Activated CD4-positive, alpha-beta T cell treated with anti-CD3 and anti-CD28 coated beads, Interleukin-2, amount 50 U/mL, for 1 hour (primary cell): ENCODE data around the gene MUC2.

Experiments used
- DNase-seq: peaks from one replicate; pipeline ENCODE4 v3.0.0-alpha.2; 2020

Gene MUC2

DNA sequence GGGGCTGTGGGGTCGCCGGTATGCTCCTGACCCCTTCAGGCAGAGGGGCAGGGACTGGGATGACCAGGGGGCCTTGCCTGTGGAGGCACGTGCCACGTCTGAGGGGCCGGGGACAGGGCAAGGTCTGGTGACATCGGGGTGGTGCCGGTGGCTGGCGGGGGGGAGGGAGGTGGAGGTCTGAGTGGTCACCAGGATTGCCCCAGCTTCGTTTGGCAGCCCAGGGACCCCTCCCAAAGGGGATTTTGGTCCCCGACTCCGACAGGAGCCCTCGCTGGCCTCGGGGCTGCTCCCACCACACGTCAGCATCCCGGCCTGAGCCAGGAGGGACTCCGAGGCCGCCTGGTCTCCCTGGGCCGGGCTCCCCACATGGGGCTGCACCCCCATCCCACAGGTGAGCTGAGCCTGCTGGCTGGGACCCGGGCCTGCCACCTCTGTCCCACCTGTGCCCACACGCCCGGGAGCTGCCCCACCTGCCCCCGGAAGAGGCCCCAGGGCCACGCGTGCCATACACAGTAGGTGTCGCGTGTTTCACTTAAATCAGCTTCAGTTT lies 37.1 kb upstream of the MUC2 start:
- DNase-seq: no peak

DNA sequence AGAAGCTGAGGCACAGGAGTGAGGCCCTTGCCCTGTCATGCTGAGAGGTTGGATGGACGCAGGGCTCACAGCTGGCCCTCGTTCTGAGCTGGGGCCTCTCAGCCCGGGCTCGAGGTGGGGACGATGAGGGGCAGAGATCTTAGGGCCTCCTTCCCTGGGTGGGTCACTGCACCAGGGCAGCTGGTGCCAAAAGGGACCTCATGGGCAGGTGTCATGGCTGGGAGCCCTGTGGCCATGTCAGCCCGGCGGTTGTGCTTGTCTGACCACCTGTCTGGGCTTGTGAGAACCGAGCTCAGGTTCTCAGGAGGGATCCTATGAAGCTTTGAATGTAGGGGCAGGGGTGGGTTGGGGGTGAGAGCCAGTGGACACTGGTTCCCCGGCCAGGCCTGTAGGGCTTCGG lies 36.3 kb upstream of the MUC2 start:
- DNase-seq: no peak

DNA sequence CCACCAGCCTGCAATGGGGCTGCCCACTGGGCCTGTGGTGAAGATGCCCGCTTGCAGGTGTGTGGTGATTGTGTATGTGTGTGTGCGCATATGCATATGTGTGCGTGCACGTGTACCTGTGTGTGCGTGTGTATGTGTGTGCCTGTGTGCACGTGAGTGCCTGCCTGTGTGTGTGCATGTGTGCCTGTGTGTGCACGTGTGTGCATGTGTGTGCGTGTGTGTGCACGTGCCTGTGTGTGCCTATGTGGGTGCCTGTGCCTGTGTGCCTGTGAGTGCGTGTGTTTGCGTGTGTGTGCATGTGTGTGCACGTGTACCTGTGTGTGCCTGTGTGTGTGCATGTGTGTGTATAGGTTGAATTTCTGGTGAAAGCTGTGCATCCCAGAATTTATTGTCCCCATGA lies 35.8 kb upstream of the MUC2 start:
- no peak for DNase-seq

DNA sequence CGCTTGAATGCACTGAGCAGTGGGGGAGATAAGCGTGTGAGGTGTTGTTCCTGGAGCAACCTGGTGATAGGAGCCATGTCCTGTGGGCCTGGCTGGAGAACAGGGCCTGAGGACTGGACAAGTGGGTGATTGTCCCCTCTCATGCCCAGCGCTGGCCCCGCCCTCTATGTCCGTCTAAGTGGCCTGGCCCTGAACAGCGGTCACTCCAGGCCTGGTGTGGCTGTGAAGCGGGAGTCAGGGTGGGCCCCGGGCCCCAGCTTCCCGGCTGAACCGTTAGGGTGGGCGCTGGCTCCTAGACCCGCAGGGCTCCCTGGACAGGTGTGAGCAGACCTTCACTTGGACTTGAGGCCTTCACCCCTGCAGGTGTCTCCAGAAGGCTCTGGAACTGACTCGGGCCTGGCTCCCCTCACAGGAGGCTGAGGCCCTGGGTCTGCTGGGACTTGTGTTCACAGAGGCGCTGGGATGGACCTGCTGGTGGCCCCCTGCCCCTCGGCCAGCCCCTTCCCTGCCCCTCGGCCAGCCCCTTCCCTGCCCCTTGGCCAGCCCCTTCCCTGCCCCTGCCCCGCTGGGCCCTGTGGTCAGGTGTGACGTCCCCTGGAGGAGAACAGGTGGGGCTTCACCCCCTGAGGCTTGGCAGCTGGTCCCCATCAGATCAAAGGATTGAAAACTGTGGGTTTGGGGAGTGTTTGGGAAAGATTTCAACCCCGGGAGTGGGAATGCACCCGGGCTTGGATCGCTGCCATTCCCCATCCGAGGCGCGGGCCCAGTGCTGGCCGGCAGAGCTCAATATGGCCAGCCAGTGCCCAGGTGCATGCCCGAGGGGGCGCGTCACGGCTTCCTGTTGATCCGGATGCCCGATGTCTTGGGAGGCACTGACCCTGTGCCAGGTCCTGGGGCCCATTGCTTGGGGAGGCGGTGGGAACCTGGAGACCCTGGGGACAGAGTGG lies 34.9 kb upstream of the MUC2 start:
- no peak for DNase-seq

DNA sequence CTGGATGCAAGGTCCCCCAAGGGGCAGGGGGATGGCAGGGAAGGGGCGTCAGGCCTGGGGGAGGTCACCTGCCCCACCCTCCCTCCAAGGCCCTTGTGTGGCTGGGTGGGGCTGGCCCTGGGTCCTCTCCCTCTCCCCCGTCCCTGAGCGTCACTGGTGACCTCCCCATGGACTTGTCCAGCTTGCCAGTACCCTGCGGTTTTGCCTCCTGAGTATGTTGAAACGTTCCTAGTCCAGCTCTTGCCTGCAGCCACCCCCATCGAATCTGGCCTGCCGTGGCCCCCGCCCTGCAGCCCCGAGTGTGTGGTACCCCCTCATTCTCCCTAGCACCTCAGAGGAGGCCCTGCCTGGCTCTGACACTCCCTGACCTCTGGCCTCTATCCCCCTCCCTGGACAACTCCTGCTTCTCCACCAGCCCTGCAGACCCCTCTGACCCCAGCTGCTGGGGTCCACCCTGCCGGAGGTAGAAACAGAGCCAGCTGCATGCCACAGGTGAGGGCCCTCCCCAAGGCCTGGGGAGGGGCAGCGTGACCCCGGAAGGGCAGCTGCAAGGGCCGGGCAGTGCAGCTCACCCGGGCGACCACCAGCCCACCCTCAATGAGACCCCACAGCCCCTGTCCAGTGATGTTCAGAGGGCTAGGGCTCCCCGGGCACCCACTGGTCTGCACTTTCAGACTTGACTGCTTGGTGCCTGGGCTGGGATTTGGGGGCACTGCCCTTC lies 34.1 kb upstream of the MUC2 start:
- no peak for DNase-seq

DNA sequence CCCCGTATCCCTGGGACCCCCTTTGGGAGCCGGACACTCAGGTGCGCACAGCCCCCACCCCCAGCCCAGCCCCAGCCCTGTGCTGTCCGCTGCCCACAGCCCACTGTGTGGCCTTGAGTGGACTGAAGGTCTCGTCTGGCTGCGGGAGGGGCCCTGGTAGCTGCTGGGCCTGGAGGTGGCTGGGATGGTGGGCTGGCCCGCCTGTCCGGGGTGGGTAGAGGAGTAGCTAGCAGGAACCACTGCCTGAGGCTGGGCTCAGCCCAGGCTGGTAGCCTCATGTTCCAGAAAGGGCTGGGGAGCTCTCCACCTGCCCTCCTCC lies 33.6 kb upstream of the MUC2 start:
- DNase-seq: no peak

DNA sequence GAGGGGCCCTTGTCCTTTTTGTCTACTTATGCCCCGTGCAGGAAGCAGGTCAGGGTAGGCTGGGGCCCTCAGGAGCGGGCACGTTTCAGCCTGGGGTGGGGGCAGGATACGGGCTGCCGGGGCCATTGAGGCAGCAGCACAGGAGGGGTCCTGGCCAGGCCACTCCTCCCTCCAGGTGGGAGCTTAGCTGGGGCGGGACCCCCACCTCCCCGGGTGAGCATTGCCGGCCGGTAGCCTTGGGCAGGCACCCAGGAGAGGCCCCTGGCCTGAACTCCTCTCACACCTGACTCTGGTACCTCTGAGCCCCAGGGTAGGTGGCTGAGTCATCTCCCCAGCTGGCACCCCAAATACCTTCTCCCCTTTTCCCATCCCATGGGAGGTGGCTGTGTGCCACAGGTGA lies 33.2 kb upstream of the MUC2 start:
- no peak for DNase-seq

DNA sequence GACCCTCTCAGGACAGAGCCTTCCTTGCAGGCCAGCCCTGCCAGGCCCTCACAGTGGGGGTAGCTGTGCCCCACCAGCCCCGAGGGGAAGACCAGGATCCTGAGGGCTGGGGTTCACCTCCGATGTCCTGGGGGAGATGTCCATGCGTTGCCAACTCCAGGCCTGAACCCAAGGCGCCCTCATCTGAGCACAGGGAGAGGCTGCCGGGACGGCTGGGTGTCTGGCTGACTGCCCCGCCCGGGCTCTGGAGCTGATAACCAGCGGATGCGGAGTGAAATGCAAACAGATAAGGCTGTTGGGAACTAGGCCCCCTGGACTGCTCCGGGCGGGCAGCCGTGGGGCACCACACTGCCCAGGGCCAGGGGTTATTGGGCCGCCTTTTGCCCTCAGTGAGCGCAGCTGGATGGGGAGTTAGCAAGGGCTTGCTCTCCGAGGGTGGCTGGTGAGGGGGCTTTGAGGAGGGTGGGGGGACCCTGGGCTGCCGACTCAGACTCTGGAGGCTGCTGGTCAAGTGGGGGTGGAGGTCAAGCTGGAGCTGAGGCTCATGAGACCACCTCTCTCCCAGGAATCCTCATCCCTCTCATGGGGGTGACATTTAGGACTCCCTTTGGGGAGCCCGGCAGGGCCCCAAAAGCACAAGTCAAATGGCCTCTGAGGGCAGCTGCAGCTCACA lies 32.6 kb upstream of the MUC2 start:
- no peak for DNase-seq

DNA sequence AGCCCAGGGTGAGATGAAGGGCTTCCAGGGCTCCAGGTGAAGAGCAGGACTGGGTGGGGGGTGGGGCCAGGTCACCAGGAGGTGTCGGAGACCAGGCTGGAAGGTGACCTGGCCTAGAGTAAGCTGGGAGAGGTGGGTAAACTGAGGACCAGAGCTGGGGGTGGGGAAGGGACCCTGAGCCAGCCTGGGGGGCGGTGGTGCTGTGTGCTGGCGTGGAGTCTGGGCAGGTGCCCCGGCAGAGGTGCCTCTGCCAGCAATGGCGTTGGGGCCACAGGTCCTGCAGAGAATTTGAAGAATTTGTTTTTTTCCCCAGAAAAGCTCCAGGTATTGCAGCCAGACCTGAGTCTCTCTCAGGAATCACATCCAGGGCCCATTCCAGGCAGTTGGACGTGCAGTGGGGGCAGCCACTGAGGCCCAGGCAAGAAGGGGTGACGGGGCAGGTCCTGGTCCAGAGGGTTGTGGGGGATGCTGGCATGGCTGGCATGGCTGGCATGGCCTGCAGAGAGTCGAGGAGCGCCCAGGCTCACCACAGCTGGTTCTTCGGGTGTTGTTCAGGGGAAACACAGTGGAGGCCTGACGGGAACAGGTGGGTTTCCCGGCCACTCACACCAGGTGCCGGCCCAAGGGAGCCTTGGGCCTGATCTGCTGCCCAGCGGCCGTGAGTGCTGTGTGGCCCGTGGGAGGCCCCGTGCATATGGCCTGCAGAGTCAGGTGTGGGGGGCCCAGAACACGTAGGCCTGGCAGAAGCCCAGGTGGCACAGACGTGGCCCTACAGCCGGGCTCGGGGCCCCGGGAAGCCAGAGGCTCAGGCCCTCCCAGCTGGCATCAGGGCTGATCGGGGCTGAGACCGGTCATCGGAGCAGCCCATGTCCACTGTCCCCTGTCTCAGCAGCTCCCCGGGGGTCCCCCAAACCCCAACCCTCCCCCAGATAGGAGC lies 31.8 kb upstream of the MUC2 start:
- no peak for DNase-seq

DNA sequence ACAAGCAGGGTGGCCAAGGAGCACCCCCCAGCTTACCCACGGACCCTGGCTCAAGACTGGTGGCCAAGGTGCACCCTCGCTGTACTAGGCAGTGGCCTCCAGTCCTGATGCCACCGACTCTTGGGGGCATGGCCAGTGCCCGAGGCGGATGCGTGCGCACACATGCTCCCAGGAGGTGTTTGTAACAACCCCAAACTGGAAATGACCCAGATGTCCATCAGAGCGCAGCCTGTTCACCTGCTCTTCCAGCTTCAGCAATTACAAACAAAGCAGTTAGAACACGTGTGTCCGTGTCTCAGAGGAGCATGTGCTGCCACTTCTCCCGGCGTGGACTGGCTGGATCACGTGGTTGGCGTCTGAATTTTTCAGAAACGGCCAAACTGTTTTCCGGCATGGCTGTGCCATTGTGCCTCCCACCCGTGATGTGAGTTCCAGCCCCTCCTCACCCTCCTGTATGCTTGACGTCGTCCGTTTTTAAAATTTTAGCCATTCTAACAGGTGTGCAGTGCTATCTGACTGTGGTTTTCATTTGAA lies 31.0 kb upstream of the MUC2 start:
- no peak for DNase-seq

DNA sequence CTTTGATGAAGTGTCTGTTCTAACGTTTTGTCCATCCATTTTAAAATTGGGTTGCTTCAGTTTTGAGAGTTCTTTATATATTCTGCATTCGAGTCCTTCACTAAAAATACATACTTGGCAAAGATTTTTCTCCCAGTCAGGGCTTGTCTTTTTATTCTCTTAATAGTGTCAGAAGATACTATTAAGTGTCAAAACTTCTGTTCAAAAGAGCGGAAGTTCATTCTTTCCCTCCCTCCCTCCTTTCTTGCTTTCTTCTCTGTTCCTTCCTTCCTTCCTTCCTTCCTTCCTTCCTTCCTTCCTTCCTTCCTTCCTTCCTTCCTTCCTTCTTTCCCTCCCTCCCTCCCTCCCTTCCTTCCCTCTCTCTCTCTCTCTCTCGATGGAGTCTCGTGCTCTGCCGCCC lies 30.5 kb upstream of the MUC2 start:
- DNase-seq: no peak

DNA sequence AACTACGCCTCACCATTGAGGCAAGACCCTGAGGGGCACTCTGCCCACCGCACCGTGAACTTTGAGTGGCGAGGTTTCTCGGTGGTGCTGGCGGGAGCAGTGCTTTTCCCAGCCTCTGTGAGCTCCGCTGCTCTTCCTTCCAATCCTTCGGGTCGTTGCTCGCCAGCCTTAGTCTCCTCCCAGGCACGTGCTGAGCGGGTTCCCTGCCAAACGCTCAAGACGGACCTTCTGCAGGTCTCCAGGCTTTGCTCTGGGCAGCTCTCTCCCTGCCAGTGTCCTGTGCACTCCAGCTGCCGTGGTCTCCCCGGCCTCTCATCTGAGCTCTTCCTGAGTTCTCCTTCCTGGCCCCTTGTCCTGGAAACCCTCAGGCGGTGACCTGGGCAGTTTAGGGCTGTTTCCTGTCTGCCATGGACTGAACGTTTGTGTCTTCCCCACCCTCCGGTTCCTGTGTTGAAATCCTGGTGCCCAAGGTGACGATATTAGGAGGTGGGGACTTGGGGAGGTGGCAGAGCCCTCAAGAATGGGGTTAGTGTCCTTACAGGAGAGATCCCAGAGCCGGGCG lies 27.0 kb upstream of the MUC2 start:
- DNase-seq: no peak

DNA sequence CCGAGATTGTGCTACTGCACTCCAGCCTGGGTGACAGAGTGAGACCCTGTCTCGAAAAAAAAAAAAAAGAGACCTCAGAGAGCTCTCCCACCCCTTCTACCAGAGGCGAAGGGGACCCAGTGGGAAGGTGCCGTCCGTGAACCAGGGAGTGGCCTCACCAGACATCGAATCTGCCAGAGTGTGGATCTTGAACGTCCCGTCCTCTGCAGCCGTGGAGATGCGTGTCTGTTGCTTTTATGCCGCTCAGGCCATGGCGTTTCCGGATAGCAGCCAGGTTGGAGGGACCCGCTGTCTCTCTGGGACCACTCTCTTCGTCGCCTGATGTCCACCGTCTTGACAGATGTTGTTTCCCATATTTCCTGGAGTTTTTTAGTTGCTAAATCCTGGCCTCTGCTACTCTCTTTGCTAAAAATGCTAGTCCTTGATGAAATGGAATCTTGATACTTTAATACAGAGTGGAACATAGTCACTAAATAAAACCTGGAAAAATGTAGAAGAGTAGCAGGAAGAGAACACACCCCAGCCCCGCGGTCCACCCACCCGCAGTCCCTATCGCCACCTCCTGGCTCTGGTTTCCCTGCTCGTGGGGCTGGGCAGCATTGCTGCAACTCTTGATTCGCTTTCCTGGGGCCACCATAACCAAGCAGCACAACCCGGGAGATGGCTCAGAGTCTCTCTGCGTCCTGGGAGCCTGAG lies 26.2 kb upstream of the MUC2 start:
- DNase-seq: no peak

DNA sequence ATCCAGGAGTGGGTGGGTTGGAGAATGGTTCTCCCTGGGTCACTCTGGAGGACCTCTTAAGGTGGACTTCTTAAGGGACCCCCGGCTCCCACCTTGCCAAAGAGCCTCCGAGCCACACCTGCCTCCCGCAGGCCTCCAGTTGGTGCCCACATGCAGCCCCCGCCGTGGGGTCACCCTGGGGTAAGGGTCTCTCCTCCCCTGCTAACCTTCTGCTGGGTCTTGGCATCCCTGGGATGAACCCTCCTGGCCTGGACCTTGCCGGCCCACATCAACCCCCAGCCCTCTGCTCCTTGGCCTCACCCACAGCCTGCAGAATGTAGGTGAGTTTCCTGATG lies 25.6 kb upstream of the MUC2 start:
- DNase-seq: no peak

DNA sequence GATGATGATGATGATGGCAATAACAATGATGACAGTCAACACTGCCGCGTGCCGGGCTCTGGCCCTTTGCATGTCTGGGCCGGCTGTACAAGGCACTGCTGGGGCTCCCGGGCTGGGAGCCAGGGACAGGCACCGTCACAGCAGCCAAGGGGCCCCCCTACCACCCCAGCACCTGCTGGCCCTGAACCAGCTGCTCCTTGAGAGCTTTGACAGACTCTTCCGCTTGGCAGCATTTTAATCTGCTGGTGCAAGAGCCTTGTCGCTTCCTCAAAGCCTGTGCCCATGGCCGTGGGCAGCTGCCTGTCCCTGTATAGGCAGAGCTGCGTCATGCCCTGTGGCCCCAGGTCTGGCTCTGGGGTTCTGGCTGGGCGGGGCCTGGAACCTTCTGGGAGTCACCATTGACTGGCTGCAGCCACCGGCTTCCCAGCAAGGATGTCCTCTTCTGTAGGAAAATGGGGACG lies 25.2 kb upstream of the MUC2 start:
- no peak for DNase-seq

DNA sequence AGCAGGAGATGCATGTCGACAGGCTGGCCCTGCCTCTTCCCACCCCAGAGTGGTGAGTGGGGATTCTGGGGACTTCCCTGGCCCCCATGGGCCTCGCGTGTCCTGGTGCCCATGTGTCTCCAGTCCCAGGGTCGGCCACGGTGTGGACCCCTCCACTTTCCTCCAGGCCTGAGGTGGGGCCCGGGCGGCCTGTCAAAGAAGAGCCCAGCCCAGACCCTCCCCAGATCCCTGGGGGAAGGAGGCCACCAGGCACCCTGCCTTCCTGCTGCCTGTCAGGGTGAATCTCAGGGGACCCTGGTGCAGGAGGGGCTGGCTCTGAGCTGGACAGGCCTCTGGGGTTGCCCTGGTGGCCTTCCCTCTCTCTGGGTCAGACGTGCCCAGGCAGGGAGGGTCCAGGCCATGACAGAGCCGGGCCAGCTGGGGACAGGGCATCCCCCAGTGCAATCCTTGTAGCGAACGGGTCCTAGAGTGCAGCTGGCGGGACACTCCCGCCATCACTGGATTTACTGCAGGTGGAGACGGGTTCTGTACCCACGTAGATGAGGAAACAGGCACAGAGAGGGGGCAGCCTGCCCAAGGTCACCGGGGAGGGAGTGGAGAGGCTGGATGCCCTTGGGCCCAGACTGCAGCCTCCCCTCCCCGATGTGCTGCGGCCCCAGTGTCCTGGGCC lies 24.6 kb upstream of the MUC2 start:
- no peak for DNase-seq

DNA sequence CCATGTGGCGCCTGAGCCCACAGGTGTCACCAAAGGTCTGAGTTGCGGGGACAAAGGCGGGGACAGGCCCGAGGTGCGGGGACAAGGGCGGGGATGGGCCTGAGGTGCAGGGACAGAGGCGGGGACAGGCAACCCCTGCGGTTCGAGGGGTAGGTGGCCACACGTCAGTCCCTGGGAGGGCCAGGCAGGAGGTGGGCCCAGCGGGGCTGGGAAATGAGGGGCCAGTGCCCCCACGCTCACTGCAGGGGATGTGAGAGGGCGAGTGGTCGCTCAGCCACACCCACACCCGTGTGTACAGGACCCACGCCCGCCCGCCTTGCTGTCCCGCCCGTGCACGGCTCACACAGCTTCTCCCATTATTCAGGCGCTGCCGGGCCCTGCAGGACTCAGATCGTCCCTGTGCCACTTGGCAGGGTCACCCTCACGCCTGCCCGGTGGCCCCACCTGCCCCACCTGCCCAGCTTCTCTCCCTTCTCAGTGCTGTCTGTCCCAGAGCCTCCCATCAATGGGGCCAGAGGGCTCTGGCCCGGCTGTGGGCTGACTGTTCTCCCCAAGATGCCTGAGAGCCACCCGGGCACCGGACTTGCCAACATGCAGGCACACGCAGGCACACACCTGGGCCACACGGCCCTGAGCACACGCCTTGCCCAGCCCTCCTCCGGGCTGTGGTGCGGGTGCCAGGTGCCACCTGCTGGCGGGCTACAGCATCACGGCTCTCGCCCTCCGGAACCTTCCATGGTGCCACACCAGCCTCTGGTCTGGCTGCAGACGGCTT lies 23.9 kb upstream of the MUC2 start:
- peak; percentile 70 for DNase-seq

DNA sequence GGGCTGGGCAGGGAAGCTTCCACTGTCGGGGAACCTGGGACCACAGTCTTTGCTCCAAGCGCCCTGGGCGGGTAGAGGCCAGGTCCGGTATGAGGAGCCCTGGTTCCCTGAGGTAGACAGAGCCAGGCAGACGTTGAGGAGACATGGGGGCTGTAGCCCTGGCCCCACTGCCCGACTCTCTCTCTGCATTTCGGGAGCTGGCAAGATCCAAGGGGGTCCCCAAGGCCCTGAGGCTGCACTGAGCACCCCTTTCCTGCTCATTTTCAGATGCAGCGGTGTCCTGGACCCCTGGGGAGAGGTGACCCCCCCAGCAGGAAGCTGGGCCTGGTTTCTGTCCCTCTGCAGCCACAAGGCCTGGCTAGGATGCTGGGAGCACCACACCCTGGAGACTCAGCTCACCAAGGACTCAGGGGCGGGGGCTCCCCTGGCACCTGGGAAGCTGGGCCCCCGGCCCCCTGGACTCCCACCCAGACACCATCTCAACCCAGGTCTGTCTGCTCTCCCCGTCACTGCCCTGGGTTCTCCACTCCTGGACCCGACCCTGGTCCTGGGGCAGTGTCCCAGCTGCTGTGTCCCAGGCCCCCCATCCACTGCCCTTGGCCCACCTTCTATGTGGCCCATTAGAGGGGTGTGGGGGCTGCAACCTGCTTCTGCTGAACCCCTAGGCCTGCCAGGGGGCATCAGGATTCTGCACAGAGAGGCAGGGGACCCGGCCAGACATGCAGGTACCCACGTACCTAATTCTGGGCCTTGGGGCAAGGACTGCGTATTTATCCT lies 23.1 kb upstream of the MUC2 start:
- DNase-seq: no peak
